GM23338 (cell line): ENCODE data around the gene RUBCN.
"Not testable (repeated sequence)": the region's sequence is repeated elsewhere in the genome, so short reads cannot be mapped to it uniquely, and the experiment has no call there.

Experiments used
- CREB1 ChIP-seq: fragments of 250-450 bp; sonication (Bioruptor Pico); IDR thresholded peaks from 2 replicates; pipeline ENCODE4 v1.5.0; 2020; ENCODE audit warnings: low read depth, mild to moderate bottlenecking, moderate library complexity
- CTCF ChIP-seq, 2 experiments: fragments of 200-600 bp in 1 of 2; sonication (generic) in 1 of 2; conservative IDR thresholded peaks; 2 replicates each; pipeline versions ENCODE4 v1.5.1 to v1.6.1; 2016 to 2017; ENCODE audit warnings: antibody characterized with exemption in 2 of 2, low read depth in 2 of 2, mild to moderate bottlenecking in 2 of 2, moderate library complexity in 1 of 2
- ETS1 ChIP-seq: IDR thresholded peaks from 2 replicates; pipeline ENCODE4 v1.6.1; 2016; ENCODE audit warnings: antibody characterized with exemption
- EZH2 ChIP-seq: fragments of 200-600 bp; sonication (generic); IDR thresholded peaks from one replicate; pipeline ENCODE4 v1.8.0; 2017; ENCODE audit warnings: antibody characterized with exemption, mild to moderate bottlenecking, low read depth; ENCODE audit not compliant: unreplicated experiment
- EZH2phosphoT487 ChIP-seq: fragments of 200-600 bp; sonication (generic); IDR thresholded peaks from one replicate; pipeline ENCODE4 v1.8.1; 2018; ENCODE audit warnings: antibody characterized with exemption; ENCODE audit not compliant: unreplicated experiment
- JUNB ChIP-seq: IDR thresholded peaks from one replicate; pipeline ENCODE4 v1.6.1; 2016; ENCODE audit warnings: antibody characterized with exemption; ENCODE audit not compliant: unreplicated experiment
- NANOG ChIP-seq: IDR thresholded peaks from 2 replicates; pipeline ENCODE4 v1.6.1; 2016; ENCODE audit warnings: antibody characterized with exemption, borderline replicate concordance
- POLR2AphosphoS5 ChIP-seq: IDR thresholded peaks from 2 replicates; pipeline ENCODE4 v1.6.1; 2016; ENCODE audit warnings: antibody characterized with exemption, low read depth
- REST ChIP-seq: IDR thresholded peaks from one replicate; pipeline ENCODE4 v1.6.1; 2018; ENCODE audit warnings: antibody characterized with exemption; ENCODE audit not compliant: unreplicated experiment
- STAT1 ChIP-seq: IDR thresholded peaks from one replicate; pipeline ENCODE4 v1.6.1; 2016; ENCODE audit warnings: antibody characterized with exemption; ENCODE audit not compliant: unreplicated experiment
- ZNF114 ChIP-seq: fragments of 250-450 bp; sonication (Bioruptor Pico); IDR thresholded peaks from 2 replicates; pipeline ENCODE4 v1.5.0; 2020; ENCODE audit warnings: mild to moderate bottlenecking, moderate library complexity
- ZNF462 ChIP-seq: fragments of 250-450 bp; sonication (Bioruptor Pico); IDR thresholded peaks from 2 replicates; pipeline ENCODE4 v1.5.0; 2020; ENCODE audit warnings: mild to moderate bottlenecking, moderate library complexity

GRCh38 chr3:197629286-197629685, 107.4 kb downstream of the RUBCN start:
- TF ChIP-seq CTCF (conservative IDR thresholded peaks at IDR 0.05; ENCODE audit: low read depth in 2 of 2); CREB1 (CRISPR knock-in tag); EZH2; POLR2AphosphoS5; JUNB; EZH2phosphoT487; REST; ZNF114 (CRISPR knock-in tag); ETS1; STAT1; NANOG; ZNF462 (CRISPR knock-in tag): not testable (repeated sequence)
